HEK293 (cell line): ENCODE measurements around the gene MRPL51.

ENCODE experiments used
- CTCF ChIA-PET: fragments of 350-600 bp; formaldehyde crosslinking; extraction: SDS; loops from one replicate; lab custom pipeline; 2021; ENCODE audit warnings: antibody characterized with exemption; lab: Yijun Ruan, JAX
- POLR2A ChIA-PET: fragments of 300-600 bp; formaldehyde crosslinking; extraction: SDS; loops from one replicate; lab custom pipeline; 2020; ENCODE audit warnings: antibody characterized with exemption, inconsistent platforms; lab: Yijun Ruan, JAX
- H3K27ac ChIP-seq: fragments of 200-500 bp; sonication (Bioruptor generic); 2 replicates; pipeline ENCODE4 v1.5.1; 2014; ENCODE audit warnings: low read depth, low read length, control low read depth, inconsistent platforms; ENCODE audit errors: extremely low read depth
- H3K36me3 ChIP-seq, 2 experiments: fragments of 200-500 bp in 1 of 2; sonication (Bioruptor generic) in 1 of 2; 1 replicate in 1 of 2; 2 replicates in 1 of 2; pipeline ENCODE4 v1.5.1; 2014 to 2017; ENCODE audit warnings: inconsistent platforms in 2 of 2, low read length in 2 of 2; ENCODE audit not compliant: control insufficient read depth in 2 of 2, insufficient read depth in 1 of 2
- H3K4me1 ChIP-seq: fragments of 200-500 bp; sonication (Bioruptor generic); 2 replicates; pipeline ENCODE4 v1.5.1; 2014; ENCODE audit warnings: mild to moderate bottlenecking, low read length, inconsistent platforms; ENCODE audit not compliant: control insufficient read depth, insufficient read depth
- H3K4me3 ChIP-seq: 2 replicates; pipeline ENCODE4 v1.5.1; 2011; ENCODE audit warnings: low read depth, mild to moderate bottlenecking, control low read depth, low read length, moderate library complexity
- H3K9me3 ChIP-seq: fragments of 200-500 bp; sonication (Bioruptor generic); 2 replicates; pipeline ENCODE4 v1.5.1; 2014; ENCODE audit warnings: low read depth, low read length, inconsistent platforms; ENCODE audit not compliant: control insufficient read depth, insufficient read depth
- ZNF146 ChIP-seq: fragments of 450-650 bp; formaldehyde crosslinking; IDR thresholded peaks from 2 replicates; pipeline ENCODE4 v1.5.1; 2016; ENCODE audit warnings: missing biosample characterization, missing genetic modification characterization
- ZNF266 ChIP-seq: fragments of 450-650 bp; formaldehyde crosslinking; IDR thresholded peaks from 2 replicates; pipeline ENCODE4 v1.5.1; 2016; ENCODE audit warnings: missing biosample characterization, missing genetic modification characterization, low read depth
- ZNF423 ChIP-seq: fragments of 450-650 bp; formaldehyde crosslinking; IDR thresholded peaks from 2 replicates; pipeline ENCODE4 v1.5.1; 2016; ENCODE audit warnings: missing biosample characterization, missing genetic modification characterization

The MRPL51 gene

DNA sequence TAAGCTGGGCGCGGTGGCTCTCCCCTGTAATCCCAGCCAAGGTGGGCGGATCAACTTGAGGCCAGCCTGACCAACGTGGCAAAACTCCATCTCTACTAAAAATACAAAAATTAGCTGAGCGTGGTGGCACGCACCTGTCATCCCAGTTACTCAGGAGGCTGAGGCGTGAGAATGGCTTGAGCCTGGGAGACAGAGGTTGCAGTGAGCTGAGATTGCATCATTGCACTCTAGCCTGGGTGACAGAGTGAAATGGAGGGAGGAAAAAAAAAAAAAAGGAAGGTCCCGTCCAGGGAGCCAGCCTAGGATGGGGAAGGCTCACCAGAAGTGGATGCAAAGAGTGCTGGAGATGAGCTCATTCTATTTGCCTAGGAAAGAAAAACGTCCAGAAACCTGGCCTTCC is 50.2 kb downstream of the MRPL51 start:
- Histone ChIP-seq H3K9me3 (no peaks in the 10 kb centered on the region), H3K4me1 (no peaks in the 10 kb centered on the region), H3K36me3 (no peaks in the 10 kb centered on the region), H3K27ac (no peak overlapping the region), H3K4me3 (no peak overlapping the region)
- TF ChIP-seq ZNF423 (no peak), ZNF146 (tag by site-specific recombination) (no peak), ZNF266 (tag by site-specific recombination) (no peak)
- ChIA-PET CTCF (interaction anchor here (0.7 to 1.5 kb wide), 5 partner anchors 14 to 114 kb away, joined by 3 to 9 read pairs (median 4); no protein-coding TSS in a partner anchor), POLR2A (interaction anchor here (1.7 to 2.0 kb wide), 2 partner anchors 16 to 28 kb away, joined by 4 to 5 read pairs; partner anchors contain the start of gene VAMP1)
